ENCODE data around the gene TRRAP. TPM values are rescaled to one million over a fixed set of nuclear protein-coding genes. Genes with fewer than 3 reads are reported as not detected.

The TRRAP gene
- total RNA-seq, 4 donors from 2014 or later = 12.1 to 25.6 (median 16.7) TPM

- intact Hi-C loops (cut with DNase I) = no loop called here
- Histone ChIP-seq H3K36me3 (peaks cover 29 to 57% (median 30%) of the 10 kb centered on the region in 3 donors), H3K4me1 (peaks cover 3 to 28% (median 5%) of the 10 kb centered on the region in 3 donors), H3K4me3 (no peak overlapping the region), H3K27ac (no peak overlapping the region), H3K27me3 (no peaks in the 10 kb centered on the region), H3K9me3 (no peaks in the 10 kb centered on the region)
- 58 to 66% methylated on average over 3 of the region's 3 CpGs for WGBS, 2 donors
- TF ChIP-seq POLR2A (IDR thresholded peaks at IDR 0.05) = no peak
- DNase-seq = no peak
These were observed 148.9 kb downstream of the TRRAP start for GRCh38 chr7:99027241-99027640.

GRCh38 chr7:99027841-99028240 is 149.5 kb downstream of the TRRAP start:
- H3K27ac ChIP-seq = no peak overlapping the region
- TF ChIP-seq CTCF (IDR thresholded peaks at IDR 0.05) (no peak), POLR2A (IDR thresholded peaks at IDR 0.05) (no peak)
- 86 to 90% methylated on average over 12 to 13 of the region's 20 CpGs for WGBS, 2 donors
- H3K36me3 ChIP-seq = peaks cover 33 to 63% (median 34%) of the 10 kb centered on the region in 3 donors
- H3K4me3 ChIP-seq = no peak overlapping the region
- intact Hi-C loops (cut with DNase I) = no loop called here
- no peaks in the 10 kb centered on the region for H3K9me3 ChIP-seq
- H3K27me3 ChIP-seq = no peaks in the 10 kb centered on the region
- H3K4me1 ChIP-seq = peaks cover 3 to 22% (median 5%) of the 10 kb centered on the region in 3 donors
- DNase-seq = no peak

- no peak for DNase-seq
- intact Hi-C loops (cut with DNase I) = no loop called here
- WGBS, 2 donors = 83 to 90% methylated on average over 24 of the region's 27 CpGs
- Histone ChIP-seq H3K4me1 (peaks cover 3 to 20% (median 5%) of the 10 kb centered on the region in 3 donors), H3K9me3 (no peaks in the 10 kb centered on the region), H3K36me3 (peaks cover 39 to 69% (median 39%) of the 10 kb centered on the region in 3 donors), H3K27me3 (no peaks in the 10 kb centered on the region), H3K4me3 (no peak overlapping the region), H3K27ac (no peak overlapping the region)
- no peak for TF ChIP-seq CTCF (IDR thresholded peaks at IDR 0.05)
- no peak for TF ChIP-seq POLR2A (IDR thresholded peaks at IDR 0.05)
These were observed 150.1 kb downstream of the TRRAP start for GRCh38 chr7:99028261-99028973.

GRCh38 chr7:99029466-99030435 is 151.4 kb downstream of the TRRAP start:
- TF ChIP-seq POLR2A (IDR thresholded peaks at IDR 0.05) (no peak), CTCF (IDR thresholded peaks at IDR 0.05) (no peak)
- DNase-seq = no peak
- WGBS, 2 donors = 77 to 79% methylated on average over 8 of the region's 9 CpGs
- intact Hi-C loops (cut with DNase I) = no loop called here
- Histone ChIP-seq H3K36me3 (peaks cover 42 to 82% (median 52%) of the 10 kb centered on the region in 3 donors), H3K27me3 (no peaks in the 10 kb centered on the region), H3K9me3 (no peaks in the 10 kb centered on the region), H3K27ac (peak overlapping the region; percentile 26 to 85 (median 68)), H3K4me3 (no peak overlapping the region), H3K4me1 (peaks cover 3 to 20% (median 5%) of the 10 kb centered on the region in 3 donors)

- DNase-seq = no peak
- Histone ChIP-seq H3K4me3 (no peak overlapping the region), H3K9me3 (no peaks in the 10 kb centered on the region), H3K4me1 (peaks cover 3 to 20% (median 5%) of the 10 kb centered on the region in 3 donors), H3K27ac (peak overlapping the region; percentile 26 to 85 (median 68)), H3K27me3 (no peaks in the 10 kb centered on the region), H3K36me3 (peaks cover 42 to 89% (median 59%) of the 10 kb centered on the region in 3 donors)
- intact Hi-C loops (cut with DNase I) = no loop called here
- TF ChIP-seq CTCF (IDR thresholded peaks at IDR 0.05) (no peak), POLR2A (IDR thresholded peaks at IDR 0.05) (no peak)
- 73 to 94% methylated on average over 2 to 6 of the region's 6 CpGs for WGBS, 2 donors
These were observed 152.1 kb downstream of the TRRAP start for GRCh38 chr7:99030457-99030856.

Data from esophagus squamous epithelium (tissue), 5 donors.